ENCODE data around the gene TMEM178B. TPM values are rescaled to one million over a fixed set of nuclear protein-coding genes. Genes with fewer than 3 reads are reported as not detected.

Gene TMEM178B
- total RNA-seq, 1 donor from 2014 or later = 49.8 TPM

- no peaks in the 10 kb centered on the region for H3K36me3 Mint-ChIP-seq (ENCODE audit: unreplicated experiment)
- TF ChIP-seq CTCF (IDR thresholded peaks at IDR 0.05; ENCODE audit: partially characterized antibody, unreplicated experiment) = no peak
- no peak overlapping the region for H3K27ac Mint-ChIP-seq (ENCODE audit: unreplicated experiment)
Measured at GRCh38 chr7:141444961-141445360, 371.1 kb downstream of the TMEM178B start.

GRCh38 chr7:141451232-141451631 lies 377.4 kb downstream of the TMEM178B start:
- Mint-ChIP-seq H3K27ac (ENCODE audit: unreplicated experiment) (no peak overlapping the region), H3K27me3 (ENCODE audit: unreplicated experiment) (no peaks in the 10 kb centered on the region), H3K36me3 (ENCODE audit: unreplicated experiment) (no peaks in the 10 kb centered on the region), H3K9me3 (ENCODE audit: unreplicated experiment) (peaks cover 4% of the 10 kb centered on the region), H3K4me3 (ENCODE audit: unreplicated experiment) (no peak overlapping the region), H3K4me1 (ENCODE audit: low read depth, unreplicated experiment) (no peaks in the 10 kb centered on the region)
- no peak for TF ChIP-seq CTCF (IDR thresholded peaks at IDR 0.05; ENCODE audit: partially characterized antibody, unreplicated experiment)
- DNase-seq = no peak

More at GRCh38 chr7:141444961-141445360, 371.1 kb downstream of the TMEM178B start:
- peaks cover 2% of the 10 kb centered on the region for H3K4me1 Mint-ChIP-seq (ENCODE audit: low read depth, unreplicated experiment)
- no peak for DNase-seq
- H3K4me3 Mint-ChIP-seq (ENCODE audit: unreplicated experiment) = no peak overlapping the region
- peaks cover 3% of the 10 kb centered on the region for H3K27me3 Mint-ChIP-seq (ENCODE audit: unreplicated experiment)
- H3K9me3 Mint-ChIP-seq (ENCODE audit: unreplicated experiment) = peaks cover 6% of the 10 kb centered on the region

GRCh38 chr7:141452911-141453310 lies 379.0 kb downstream of the TMEM178B start:
- no peak for TF ChIP-seq CTCF (IDR thresholded peaks at IDR 0.05; ENCODE audit: partially characterized antibody, unreplicated experiment)
- Mint-ChIP-seq H3K27me3 (ENCODE audit: unreplicated experiment) (no peaks in the 10 kb centered on the region), H3K36me3 (ENCODE audit: unreplicated experiment) (no peaks in the 10 kb centered on the region), H3K9me3 (ENCODE audit: unreplicated experiment) (no peaks in the 10 kb centered on the region), H3K4me1 (ENCODE audit: low read depth, unreplicated experiment) (no peaks in the 10 kb centered on the region), H3K4me3 (ENCODE audit: unreplicated experiment) (no peak overlapping the region), H3K27ac (ENCODE audit: unreplicated experiment) (no peak overlapping the region)
- DNase-seq = no peak

- Mint-ChIP-seq H3K36me3 (ENCODE audit: unreplicated experiment) (no peaks in the 10 kb centered on the region), H3K27me3 (ENCODE audit: unreplicated experiment) (no peaks in the 10 kb centered on the region), H3K27ac (ENCODE audit: unreplicated experiment) (no peak overlapping the region), H3K4me3 (ENCODE audit: unreplicated experiment) (no peak overlapping the region), H3K4me1 (ENCODE audit: low read depth, unreplicated experiment) (no peaks in the 10 kb centered on the region), H3K9me3 (ENCODE audit: unreplicated experiment) (no peaks in the 10 kb centered on the region)
- no peak for TF ChIP-seq CTCF (IDR thresholded peaks at IDR 0.05; ENCODE audit: partially characterized antibody, unreplicated experiment)
- DNase-seq = no peak
Measured at GRCh38 chr7:141454338-141454737, 380.5 kb downstream of the TMEM178B start.

- DNase-seq = no peak
- peaks cover 2% of the 10 kb centered on the region for H3K27me3 Mint-ChIP-seq (ENCODE audit: unreplicated experiment)
- TF ChIP-seq CTCF (IDR thresholded peaks at IDR 0.05; ENCODE audit: partially characterized antibody, unreplicated experiment) = no peak
- H3K4me1 Mint-ChIP-seq (ENCODE audit: low read depth, unreplicated experiment) = no peaks in the 10 kb centered on the region
- H3K9me3 Mint-ChIP-seq (ENCODE audit: unreplicated experiment) = no peaks in the 10 kb centered on the region
- H3K36me3 Mint-ChIP-seq (ENCODE audit: unreplicated experiment) = no peaks in the 10 kb centered on the region
- no peak overlapping the region for H3K27ac Mint-ChIP-seq (ENCODE audit: unreplicated experiment)
- H3K4me3 Mint-ChIP-seq (ENCODE audit: unreplicated experiment) = no peak overlapping the region
Measured at GRCh38 chr7:141455723-141456122, 381.9 kb downstream of the TMEM178B start.

All from glutamatergic neuron (in vitro differentiated cells).